Measurements from ENCODE around the gene DDIT3. TPM values are rescaled to one million over a fixed set of nuclear protein-coding genes. Genes with fewer than 3 reads are reported as not detected.

Gene DDIT3
- total and polyA plus RNA-seq, 2 donors (not counting 1 experiment from before 2014, with no cell fraction given) = 35.6 to 159 TPM

DNA sequence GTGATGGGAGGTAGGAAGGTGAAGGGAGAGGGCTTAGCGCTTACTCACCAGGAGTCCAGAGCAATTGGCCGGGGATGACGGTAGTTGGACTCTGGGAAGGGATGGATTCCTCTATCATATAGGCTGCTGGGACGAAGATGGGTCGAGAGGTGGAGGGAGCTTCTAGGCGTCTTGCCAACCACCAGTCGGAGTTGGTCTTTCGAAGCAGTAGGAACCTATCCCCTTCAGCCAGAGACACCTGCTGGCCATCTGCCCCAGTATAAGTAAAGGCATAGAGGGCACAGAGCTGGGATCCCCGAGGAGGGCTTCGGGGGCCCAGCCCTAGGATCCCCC is 41.3 kb downstream of the DDIT3 start:
- H3K9ac ChIP-seq (ENCODE audit: low read length) = peak overlapping the region; percentile 88
- peaks cover 11% of the 10 kb centered on the region for H4K20me1 ChIP-seq (ENCODE audit: control insufficient read depth, insufficient read depth, low read length, poor library complexity, severe bottlenecking)
- ATAC-seq (ENCODE audit: low read depth) (no peak), DNase-seq (no peak)
- peak overlapping the region; percentile 74 to 90 (median 82) for H3K4me3 ChIP-seq (ENCODE audit: control extremely low read depth in 1 of 5, extremely low read depth in 1 of 5, insufficient read depth in 1 of 5, low read depth in 2 of 5, low read length in 4 of 5)
- H3K27ac ChIP-seq (ENCODE audit: low read length in 2 of 2) = peak overlapping the region; percentile 91 to 99
- 74% methylated on average over 9 of the region's 10 CpGs for WGBS (ENCODE audit: insufficient coverage)
- Mint-ChIP-seq H3K27me3 (no peaks in the 10 kb centered on the region), H3K4me1 (peaks cover 80% of the 10 kb centered on the region), H3K4me3 (peak overlapping the region; percentile 99), H3K27ac (peak overlapping the region; percentile 98), H3K9me3 (ENCODE audit: insufficient read depth) (no peaks in the 10 kb centered on the region)
- H3K4me2 ChIP-seq (replicated peaks; ENCODE audit: low read depth, low read length, poor library complexity, severe bottlenecking) = peak overlapping the region; percentile 95
- H2AFZ ChIP-seq (ENCODE audit: insufficient read depth, low read depth, low read length, poor library complexity, severe bottlenecking) = peak overlapping the region; percentile 79
- CTCF ChIA-PET = interaction anchor here (0.7 to 10.4 kb wide), 2 partner anchors 8 to 18 kb away, joined by 7 to 166 read pairs; partner anchors contain the start of gene GLI1
- peaks cover 0 to 12% of the 10 kb centered on the region in 2 experiments for H3K36me3 ChIP-seq (replicated peaks in 1 of 2; ENCODE audit: control extremely low read depth in 1 of 2, control insufficient read depth in 1 of 2, extremely low read depth in 1 of 2, insufficient read depth in 2 of 2, low read length in 1 of 2)
- H3K9me3 ChIP-seq (ENCODE audit: control extremely low read depth in 1 of 3, control insufficient read depth in 2 of 3, insufficient read depth in 1 of 3, low read length in 2 of 3) = no peaks in the 10 kb centered on the region
- no peaks in the 10 kb centered on the region for H3K27me3 ChIP-seq (replicated peaks in 1 of 4; ENCODE audit: control extremely low read depth in 1 of 4, control insufficient read depth in 3 of 4, insufficient read depth in 4 of 4, low read length in 3 of 4)
- POLR2A ChIA-PET = interaction anchor here (0.8 to 5.3 kb wide), 2 partner anchors 17 to 104 kb away, joined by 3 to 39 read pairs; no protein-coding TSS in a partner anchor
- intact Hi-C loops (cut with micrococcal nuclease) = loop anchor here (1.0 to 5.0 kb wide), 3 partner anchors 8 to 143 kb away; partner anchors contain the start of gene MBD6
- H3K79me2 ChIP-seq (ENCODE audit: control insufficient read depth, insufficient read depth, low read length) = peaks cover 74% of the 10 kb centered on the region
- peaks cover 67 to 86% of the 10 kb centered on the region in 2 donors for H3K4me1 ChIP-seq (ENCODE audit: control insufficient read depth in 2 of 2, insufficient read depth in 2 of 2, low read length in 2 of 2)
- TF ChIP-seq, protein P1, sequence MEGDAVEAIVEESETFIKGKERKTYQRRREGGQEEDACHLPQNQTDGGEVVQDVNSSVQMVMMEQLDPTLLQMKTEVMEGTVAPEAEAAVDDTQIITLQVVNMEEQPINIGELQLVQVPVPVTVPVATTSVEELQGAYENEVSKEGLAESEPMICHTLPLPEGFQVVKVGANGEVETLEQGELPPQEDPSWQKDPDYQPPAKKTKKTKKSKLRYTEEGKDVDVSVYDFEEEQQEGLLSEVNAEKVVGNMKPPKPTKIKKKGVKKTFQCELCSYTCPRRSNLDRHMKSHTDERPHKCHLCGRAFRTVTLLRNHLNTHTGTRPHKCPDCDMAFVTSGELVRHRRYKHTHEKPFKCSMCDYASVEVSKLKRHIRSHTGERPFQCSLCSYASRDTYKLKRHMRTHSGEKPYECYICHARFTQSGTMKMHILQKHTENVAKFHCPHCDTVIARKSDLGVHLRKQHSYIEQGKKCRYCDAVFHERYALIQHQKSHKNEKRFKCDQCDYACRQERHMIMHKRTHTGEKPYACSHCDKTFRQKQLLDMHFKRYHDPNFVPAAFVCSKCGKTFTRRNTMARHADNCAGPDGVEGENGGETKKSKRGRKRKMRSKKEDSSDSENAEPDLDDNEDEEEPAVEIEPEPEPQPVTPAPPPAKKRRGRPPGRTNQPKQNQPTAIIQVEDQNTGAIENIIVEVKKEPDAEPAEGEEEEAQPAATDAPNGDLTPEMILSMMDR (IDR thresholded peaks at IDR 0.05) = no peak
- TF ChIP-seq EZH2 (IDR thresholded peaks at IDR 0.05; ENCODE audit: borderline replicate concordance, insufficient read depth, low read depth, low read length, poor library complexity, severe bottlenecking) = no peak

All from B cell (primary cell).